SIG-M5 (cell line): ENCODE results near the gene YDJC.
"Not testable (repeated sequence)": the region's sequence is repeated elsewhere in the genome, so short reads cannot be mapped to it uniquely, and the experiment has no call there.

ENCODE experiments used
- DNase-seq: peaks from one replicate; lab custom pipeline; 2025; lab: John Stamatoyannopoulos, UW

Gene YDJC

GRCh38 chr22:21651521-21652009, 21.7 kb upstream of the YDJC start:
- DNase-seq = no peak

- DNase-seq = no peak
These were observed 21.1 kb upstream of the YDJC start for GRCh38 chr22:21650823-21651520.

GRCh38 chr22:21650280-21650679, 20.5 kb upstream of the YDJC start:
- no peak for DNase-seq

GRCh38 chr22:21646608-21647590, 17.1 kb upstream of the YDJC start:
- DNase-seq = no peak

- DNase-seq = not testable (repeated sequence)
These were observed 15.7 kb upstream of the YDJC start for GRCh38 chr22:21645513-21645912.

- no peak for DNase-seq
These were observed 13.9 kb upstream of the YDJC start for GRCh38 chr22:21643533-21644357.

GRCh38 chr22:21642584-21643448, 13.0 kb upstream of the YDJC start:
- DNase-seq = no peak

GRCh38 chr22:21641789-21642583, 12.2 kb upstream of the YDJC start, which contains the start of gene SDF2L1:
TSS of gene SDF2L1 (plus strand) at chr22:21642302. CDS start at chr22:21642337, 35 bp downstream.
- peak; percentile 71 for DNase-seq

GRCh38 chr22:21641417-21641788, 11.6 kb upstream of the YDJC start:
- no peak for DNase-seq

GRCh38 chr22:21640810-21641209, 11.0 kb upstream of the YDJC start:
- DNase-seq = no peak

GRCh38 chr22:21639359-21639758, 9.5 kb upstream of the YDJC start:
- DNase-seq = no peak

- not testable (repeated sequence) for DNase-seq
These were observed 7.6 kb upstream of the YDJC start for GRCh38 chr22:21637450-21637849.

- no peak for DNase-seq
These were observed 6.9 kb upstream of the YDJC start for GRCh38 chr22:21636629-21637218.

- no peak for DNase-seq
These were observed 6.1 kb upstream of the YDJC start for GRCh38 chr22:21635771-21636510.

- no peak for DNase-seq
These were observed 5.0 kb upstream of the YDJC start for GRCh38 chr22:21634844-21635243.

- no peak for DNase-seq
These were observed 4.3 kb upstream of the YDJC start for GRCh38 chr22:21634081-21634480.

- no peak for DNase-seq
These were observed 3.7 kb upstream of the YDJC start for GRCh38 chr22:21633481-21633880.

GRCh38 chr22:21632931-21633330, 3.1 kb upstream of the YDJC start:
- DNase-seq = no peak
